GM08714 (cell line): ENCODE data around the gene CLCNKA.

Experiments used
- H3K4me3 ChIP-seq: fragments of 200-500 bp; sonication (Bioruptor generic); 2 replicates; pipeline ENCODE4 v1.5.1; 2014; ENCODE audit warnings: mild to moderate bottlenecking, low read length, inconsistent platforms
- ZNF274 ChIP-seq: IDR thresholded peaks from 2 replicates; pipeline ENCODE4 v1.6.1; 2012; ENCODE audit warnings: mild to moderate bottlenecking, low read depth, low read length

CLCNKA gene

DNA sequence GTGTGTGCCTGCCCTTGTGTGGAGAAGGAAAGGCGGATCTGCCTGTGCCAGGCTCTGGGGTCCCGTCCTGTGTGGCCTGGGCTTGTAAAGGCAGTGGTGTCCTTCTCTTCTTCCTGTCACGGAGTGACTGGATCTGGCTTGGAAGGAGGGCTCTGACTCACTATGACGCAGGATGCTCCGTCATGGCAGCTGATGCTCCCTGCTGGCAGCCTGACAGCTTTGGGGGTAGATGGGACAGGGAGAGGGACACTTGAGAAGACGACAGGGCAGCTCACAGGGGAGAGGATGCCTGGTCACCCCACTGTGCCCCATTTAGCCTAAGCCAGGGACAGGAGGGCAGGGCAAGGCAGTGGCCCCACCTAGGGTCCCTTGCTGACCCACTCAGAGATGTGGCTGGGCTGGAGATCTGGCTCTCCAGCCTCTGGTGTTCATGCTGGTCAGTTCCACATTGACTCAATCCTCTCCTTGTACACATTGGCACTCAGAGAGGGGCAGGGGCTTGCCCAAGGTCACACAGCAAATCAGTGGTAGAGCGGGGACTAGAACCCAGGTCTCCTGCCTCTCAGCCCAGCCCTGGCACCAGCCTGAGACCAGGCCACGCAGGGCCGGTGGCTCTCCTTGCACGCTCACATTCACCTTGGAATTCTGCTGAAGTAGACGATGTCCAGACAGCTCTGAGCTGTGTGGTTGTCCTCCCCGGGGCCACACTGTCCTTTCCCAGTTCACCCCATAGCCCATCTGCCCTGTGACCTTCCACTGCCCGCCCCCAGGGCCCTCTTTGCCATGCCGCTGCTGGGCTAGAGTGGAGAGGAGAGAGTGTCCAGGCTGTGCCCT, 54.4 kb downstream of the CLCNKA start:
- no peak overlapping the region for H3K4me3 ChIP-seq
- TF ChIP-seq ZNF274 = no peak

GRCh38 chr1:16076865-16077238, 55.0 kb downstream of the CLCNKA start:
- no peak overlapping the region for H3K4me3 ChIP-seq
- TF ChIP-seq ZNF274 = no peak

DNA sequence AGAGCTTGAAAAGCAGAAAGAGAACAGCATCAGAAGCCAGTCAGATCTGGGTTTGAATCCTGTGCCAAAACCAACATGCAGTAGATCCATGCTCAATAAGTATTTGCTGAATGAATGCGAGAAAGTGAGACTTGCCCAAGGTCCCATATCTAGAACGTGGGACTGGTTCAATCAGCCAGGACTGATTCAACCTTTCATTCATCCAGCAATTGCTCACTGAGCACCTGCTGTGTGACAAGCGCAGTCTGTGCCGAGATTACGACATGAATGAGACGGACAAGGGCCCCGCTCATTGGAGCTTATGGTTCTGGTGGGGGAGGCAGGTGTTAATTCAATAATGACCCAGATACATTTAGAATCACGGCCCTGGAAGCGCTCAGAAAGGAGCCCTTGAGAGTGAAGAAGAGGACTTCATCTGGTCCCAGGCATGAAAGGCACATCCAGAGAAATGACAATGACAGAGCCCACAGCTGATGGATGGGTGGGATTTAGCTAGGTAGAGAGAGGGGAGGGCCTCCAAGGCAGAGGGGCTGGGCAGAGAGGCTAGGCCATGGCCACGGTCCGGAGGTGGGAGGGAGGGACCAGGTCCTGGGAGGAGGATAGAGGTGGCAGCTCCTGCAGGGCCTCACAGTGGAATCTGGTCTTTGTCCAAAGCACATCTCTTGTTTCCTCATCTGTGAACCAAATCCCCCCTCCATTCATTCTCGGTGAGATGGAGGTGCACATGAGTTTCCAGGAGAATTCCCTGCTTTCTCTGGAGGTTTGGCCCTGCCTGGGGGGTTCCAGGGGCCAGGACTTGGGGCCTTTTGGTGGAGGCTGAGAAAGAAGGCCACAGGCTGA, 55.8 kb downstream of the CLCNKA start:
- TF ChIP-seq ZNF274 = no peak
- no peak overlapping the region for H3K4me3 ChIP-seq

GRCh38 chr1:16078925-16079656, 57.3 kb downstream of the CLCNKA start:
- H3K4me3 ChIP-seq = no peak overlapping the region
- TF ChIP-seq ZNF274 = no peak

DNA sequence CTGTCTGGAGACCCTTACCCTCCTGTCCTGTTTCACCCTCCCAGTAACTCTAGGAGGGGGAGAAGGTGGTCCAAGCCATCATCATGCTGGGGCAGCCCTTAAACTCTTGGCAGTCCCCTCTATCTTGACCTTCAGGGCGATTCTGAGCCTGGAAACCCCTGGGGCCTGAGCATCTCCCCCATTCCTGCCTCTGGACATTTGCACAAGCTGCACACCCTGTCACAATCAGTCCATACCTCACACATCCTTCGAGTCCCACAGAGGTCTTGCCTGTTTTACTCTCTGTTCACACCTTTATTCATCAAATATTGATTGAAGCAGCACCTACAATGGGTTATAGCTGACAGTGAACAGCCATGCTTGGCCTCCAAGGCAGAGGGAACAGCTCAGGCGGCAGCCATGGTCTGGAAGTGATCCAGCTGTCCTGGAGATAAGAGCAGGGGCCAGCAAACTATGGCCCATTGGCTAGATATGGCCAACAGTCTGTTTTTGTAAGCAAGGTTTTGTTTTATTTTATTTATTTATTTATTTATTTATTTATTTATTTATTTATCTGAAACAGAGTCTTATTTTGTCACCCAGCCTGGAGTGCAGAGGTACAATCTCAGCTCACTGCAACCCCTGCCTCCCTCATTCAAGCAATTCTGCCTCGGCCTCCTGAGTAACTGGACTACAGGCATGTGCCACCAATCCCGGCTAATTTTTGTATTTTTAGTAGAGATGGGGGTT, 58.8 kb downstream of the CLCNKA start:
- no peak for TF ChIP-seq ZNF274
- no peak overlapping the region for H3K4me3 ChIP-seq

- no peak for TF ChIP-seq ZNF274
- no peak overlapping the region for H3K4me3 ChIP-seq
Measured at GRCh38 chr1:16081636-16082035, 59.8 kb downstream of the CLCNKA start.

- H3K4me3 ChIP-seq = no peak overlapping the region
- TF ChIP-seq ZNF274 = no peak
Measured at GRCh38 chr1:16082283-16083038, 60.6 kb downstream of the CLCNKA start.

DNA sequence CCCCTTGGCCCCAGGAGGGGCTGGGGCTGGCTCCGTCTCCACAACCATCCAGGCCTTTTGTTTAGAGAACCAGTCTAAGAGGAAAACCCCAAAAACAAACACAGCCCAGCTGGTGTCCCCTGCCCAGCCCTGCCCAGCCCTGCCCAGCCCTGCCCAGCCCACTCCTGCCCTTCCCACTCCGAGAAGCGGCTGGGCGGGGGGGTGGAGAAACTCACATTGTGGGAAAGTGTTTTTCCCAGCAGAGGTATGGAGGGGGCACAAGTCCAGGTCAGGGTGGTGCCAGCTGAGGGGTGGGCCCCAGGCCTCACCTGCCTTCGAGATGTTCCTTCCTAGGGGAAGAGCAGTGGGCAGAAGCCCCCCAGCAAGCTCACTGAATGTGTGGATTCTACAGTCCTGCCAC, 61.6 kb downstream of the CLCNKA start:
- H3K4me3 ChIP-seq = no peak overlapping the region
- TF ChIP-seq ZNF274 = no peak
